DOHH2 (cell line): Measurements from ENCODE around the gene FASTKD1.

Experiments used
- H3F3A ChIP-seq: fragments of 200-600 bp; sonication (generic), shearing (Covaris generic); 2 replicates; pipeline ENCODE4 v1.6.0; 2016; ENCODE audit warnings: antibody characterized with exemption, mild to moderate bottlenecking; ENCODE audit not compliant: control insufficient read depth, insufficient read depth
- H3K27ac ChIP-seq: fragments of 200-600 bp; sonication (generic); 2 replicates; pipeline ENCODE4 v1.5.1; 2014; ENCODE audit warnings: low read depth, mild to moderate bottlenecking, low read length, moderate library complexity
- H3K27me3 ChIP-seq: fragments of 200-600 bp; sonication (generic); 2 replicates; pipeline ENCODE4 v1.6.1; 2014; ENCODE audit warnings: mild to moderate bottlenecking, low read length, mixed read lengths; ENCODE audit not compliant: control insufficient read depth
- H3K36me3 ChIP-seq: fragments of 200-600 bp; sonication (generic); 2 replicates; pipeline ENCODE4 v1.6.1; 2014; ENCODE audit warnings: mild to moderate bottlenecking, low read length, moderate library complexity, mixed read lengths; ENCODE audit not compliant: control insufficient read depth
- H3K4me1 ChIP-seq: fragments of 200-600 bp; sonication (generic); 2 replicates; pipeline ENCODE4 v1.6.1; 2014; ENCODE audit warnings: mild to moderate bottlenecking, low read length, mixed read lengths; ENCODE audit not compliant: control insufficient read depth
- H3K4me2 ChIP-seq: fragments of 200-600 bp; sonication (generic); 2 replicates; pipeline ENCODE4 v1.6.0; 2014; ENCODE audit warnings: mild to moderate bottlenecking, low read length, moderate library complexity
- H3K4me3 ChIP-seq: fragments of 200-600 bp; sonication (generic); 2 replicates; pipeline ENCODE4 v1.5.1; 2014; ENCODE audit warnings: mild to moderate bottlenecking, low read length, mixed read lengths
- H3K79me2 ChIP-seq: fragments of 200-600 bp; sonication (generic); 2 replicates; pipeline ENCODE4 v1.6.1; 2014; ENCODE audit warnings: mild to moderate bottlenecking, low read length, mixed read lengths; ENCODE audit not compliant: control insufficient read depth
- H3K9me2 ChIP-seq: fragments of 200-600 bp; sonication (generic); replicated peaks from 2 replicates; pipeline ENCODE4 v1.6.1; 2014; ENCODE audit warnings: mild to moderate bottlenecking, low read length, mixed read lengths; ENCODE audit not compliant: control insufficient read depth
- H3K9me3 ChIP-seq: fragments of 200-600 bp; sonication (generic); 2 replicates; pipeline ENCODE4 v1.6.1; 2014; ENCODE audit warnings: antibody characterized with exemption, low read length, mixed read lengths; ENCODE audit not compliant: control insufficient read depth, insufficient read depth
- H4K20me1 ChIP-seq: fragments of 200-600 bp; sonication (generic); 2 replicates; pipeline ENCODE4 v1.6.0; 2014; ENCODE audit warnings: low read depth, mild to moderate bottlenecking, antibody characterized with exemption, low read length, moderate library complexity; ENCODE audit not compliant: control insufficient read depth, insufficient read depth
- CTCF ChIP-seq: fragments of 200-600 bp; sonication (generic); IDR thresholded peaks from one replicate; pipeline ENCODE4 v1.5.1; 2014; ENCODE audit warnings: antibody characterized with exemption, mild to moderate bottlenecking, low read depth, low read length; ENCODE audit not compliant: poor library complexity, severe bottlenecking
- EZH2phosphoT487 ChIP-seq: fragments of 200-600 bp; sonication (generic); IDR thresholded peaks from 2 replicates; pipeline ENCODE4 v1.6.1; 2017; ENCODE audit warnings: borderline replicate concordance, mild to moderate bottlenecking, antibody characterized with exemption, low read length, moderate library complexity, mixed read lengths

Gene FASTKD1

GRCh38 chr2:169573160-169573973 is at the start of gene FASTKD1:
Gene FASTKD1, minus strand, starts transcription at chr2:169573865. Its CDS starts 1,836 bp downstream, at chr2:169572029.
- Histone ChIP-seq H3F3A (no peaks in the 10 kb centered on the region), H3K4me2 (peak within 1 kb of the TSS; percentile 84), H4K20me1 (no peaks in the 10 kb centered on the region), H3K4me3 (peak within 1 kb of the TSS; percentile 82), H3K4me1 (peaks cover 10% of the 10 kb centered on the region), H3K9me3 (no peaks in the 10 kb centered on the region), H3K9me2 (no peaks in the 10 kb centered on the region), H3K79me2 (peaks cover 31% of the 10 kb centered on the region), H3K27ac (no peak within 1 kb of the TSS; the same call in 1 of the 2 replicates), H3K27me3 (peaks cover 7% of the 10 kb centered on the region; the same call in 1 of the 2 replicates), H3K36me3 (peaks cover 4% of the 10 kb centered on the region; the same call in 1 of the 2 replicates)
- no peak for TF ChIP-seq CTCF
- TF ChIP-seq EZH2phosphoT487 = no peak

GRCh38 chr2:169623235-169623634 is 49.6 kb upstream of the FASTKD1 start:
- H3K36me3 ChIP-seq = peaks cover 51% of the 10 kb centered on the region
- H4K20me1 ChIP-seq = peaks cover 3% of the 10 kb centered on the region; the same call in 1 of the 2 replicates
- H3K4me1 ChIP-seq = no peaks in the 10 kb centered on the region
- H3F3A ChIP-seq = 0 out of 2 replicates have a peak, but pooled peaks cover 3% of the 10 kb centered on the region
- H3K79me2 ChIP-seq = peaks cover 6% of the 10 kb centered on the region
- TF ChIP-seq EZH2phosphoT487 (no peak), CTCF (no peak)
- H3K27ac ChIP-seq = no peak overlapping the region
- H3K9me2 ChIP-seq = no peaks in the 10 kb centered on the region
- no peak overlapping the region for H3K4me3 ChIP-seq
- no peaks in the 10 kb centered on the region for H3K9me3 ChIP-seq
- no peaks in the 10 kb centered on the region for H3K27me3 ChIP-seq
- no peak overlapping the region for H3K4me2 ChIP-seq

GRCh38 chr2:169620509-169620908 is 46.8 kb upstream of the FASTKD1 start:
- Histone ChIP-seq H3K4me2 (no peak overlapping the region), H3K27ac (no peak overlapping the region), H3K36me3 (peaks cover 54% of the 10 kb centered on the region), H3K4me3 (no peak overlapping the region), H3K4me1 (no peaks in the 10 kb centered on the region), H3K9me2 (no peaks in the 10 kb centered on the region), H3K79me2 (peaks cover 20% of the 10 kb centered on the region), H3K27me3 (no peaks in the 10 kb centered on the region), H4K20me1 (peaks cover 3% of the 10 kb centered on the region; the same call in 1 of the 2 replicates), H3F3A (0 out of 2 replicates have a peak, but pooled peaks cover 3% of the 10 kb centered on the region), H3K9me3 (no peaks in the 10 kb centered on the region)
- TF ChIP-seq EZH2phosphoT487 (no peak), CTCF (no peak)
